ENCODE results near the gene IL24. TPM values are rescaled to one million over a fixed set of nuclear protein-coding genes. Genes with fewer than 3 reads are reported as not detected.

Gene IL24
- total RNA-seq, 1 experiment from 2014 or later: not detected

- no peaks in the 10 kb centered on the region for H4K20me1 ChIP-seq (ENCODE audit: insufficient read depth)
- H3K4me2 ChIP-seq: no peak overlapping the region
- no peak overlapping the region for H3K27ac ChIP-seq
- CTCF ChIA-PET: no interaction called here
- H3K79me2 ChIP-seq (ENCODE audit: low read depth): no peaks in the 10 kb centered on the region
- H3K9me2 ChIP-seq (ENCODE audit: insufficient read depth): no peaks in the 10 kb centered on the region
- no peak overlapping the region for H2AFZ ChIP-seq
- intact Hi-C loops (cut with micrococcal nuclease; ENCODE audit: unreplicated experiment): no loop called here
- no peaks in the 10 kb centered on the region for H3K27me3 ChIP-seq (ENCODE audit: insufficient read depth, low read depth)
- TF ChIP-seq CTCF (conservative IDR thresholded peaks at IDR 0.05) (no peak), EZH2 (IDR thresholded peaks at IDR 0.05; ENCODE audit: low read depth) (no peak)
- H3K4me3 ChIP-seq: no peak overlapping the region
- peaks cover 16% of the 10 kb centered on the region; the same call in 1 of the 2 replicates for H3F3A ChIP-seq (ENCODE audit: insufficient read depth, low read depth)
- no peak for DNase-seq
- no TSS peak for BruUV-seq (replicated peaks)
- peaks cover 19% of the 10 kb centered on the region for H3K4me1 ChIP-seq (replicated peaks; ENCODE audit: insufficient read depth)
- H3K36me3 ChIP-seq (ENCODE audit: low read depth): no peaks in the 10 kb centered on the region
- POLR2A ChIA-PET (ENCODE audit: unreplicated experiment): no interaction called here
- no peaks in the 10 kb centered on the region for H3K9me3 ChIP-seq (ENCODE audit: insufficient read depth, low read depth)
Measured at GRCh38 chr1:206929524-206929923, 32.3 kb downstream of the IL24 start.

- no peak for DNase-seq
- ChIA-PET CTCF (no interaction called here), POLR2A (ENCODE audit: unreplicated experiment) (no interaction called here)
- no peak for TF ChIP-seq EZH2 (IDR thresholded peaks at IDR 0.05; ENCODE audit: low read depth)
- TF ChIP-seq CTCF (conservative IDR thresholded peaks at IDR 0.05): no peak
- H3K4me1 ChIP-seq (replicated peaks; ENCODE audit: insufficient read depth): peaks cover 19% of the 10 kb centered on the region
- H3K9me2 ChIP-seq (ENCODE audit: insufficient read depth): no peaks in the 10 kb centered on the region
- H3K4me2 ChIP-seq: no peak overlapping the region
- no peak overlapping the region for H3K4me3 ChIP-seq
- intact Hi-C loops (cut with micrococcal nuclease; ENCODE audit: unreplicated experiment): no loop called here
- no peak overlapping the region for H2AFZ ChIP-seq
- H3K79me2 ChIP-seq (ENCODE audit: low read depth): no peaks in the 10 kb centered on the region
- H3K36me3 ChIP-seq (ENCODE audit: low read depth): no peaks in the 10 kb centered on the region
- H3K27me3 ChIP-seq (ENCODE audit: insufficient read depth, low read depth): no peaks in the 10 kb centered on the region
- BruUV-seq (replicated peaks): no TSS peak
- no peaks in the 10 kb centered on the region for H4K20me1 ChIP-seq (ENCODE audit: insufficient read depth)
- no peak overlapping the region for H3K27ac ChIP-seq
- peaks cover 16% of the 10 kb centered on the region; the same call in 1 of the 2 replicates for H3F3A ChIP-seq (ENCODE audit: insufficient read depth, low read depth)
- H3K9me3 ChIP-seq (ENCODE audit: insufficient read depth, low read depth): no peaks in the 10 kb centered on the region
Measured at GRCh38 chr1:206930210-206930798, 33.1 kb downstream of the IL24 start.

GRCh38 chr1:206931709-206932108, 34.5 kb downstream of the IL24 start:
- H3K4me1 ChIP-seq (replicated peaks; ENCODE audit: insufficient read depth): peaks cover 13% of the 10 kb centered on the region
- CTCF ChIA-PET: interaction anchor here (0.5 kb wide), 1 partner anchor 428 kb away, joined by 3 read pairs; no protein-coding TSS in a partner anchor
- POLR2A ChIA-PET (ENCODE audit: unreplicated experiment): no interaction called here
- no peaks in the 10 kb centered on the region for H3K36me3 ChIP-seq (ENCODE audit: low read depth)
- H3K79me2 ChIP-seq (ENCODE audit: low read depth): no peaks in the 10 kb centered on the region
- peaks cover 11% of the 10 kb centered on the region; the same call in 1 of the 2 replicates for H3F3A ChIP-seq (ENCODE audit: insufficient read depth, low read depth)
- intact Hi-C loops (cut with micrococcal nuclease; ENCODE audit: unreplicated experiment): no loop called here
- no peak overlapping the region for H3K4me2 ChIP-seq
- H4K20me1 ChIP-seq (ENCODE audit: insufficient read depth): no peaks in the 10 kb centered on the region
- TF ChIP-seq EZH2 (IDR thresholded peaks at IDR 0.05; ENCODE audit: low read depth): no peak
- TF ChIP-seq CTCF (conservative IDR thresholded peaks at IDR 0.05): no peak
- H2AFZ ChIP-seq: no peak overlapping the region
- no peaks in the 10 kb centered on the region for H3K9me3 ChIP-seq (ENCODE audit: insufficient read depth, low read depth)
- BruUV-seq (replicated peaks): no TSS peak
- no peak overlapping the region for H3K27ac ChIP-seq
- no peaks in the 10 kb centered on the region for H3K9me2 ChIP-seq (ENCODE audit: insufficient read depth)
- no peaks in the 10 kb centered on the region for H3K27me3 ChIP-seq (ENCODE audit: insufficient read depth, low read depth)
- H3K4me3 ChIP-seq: no peak overlapping the region
- DNase-seq: no peak

Data from PC-9 (cell line).